HCT116 (cell line): ENCODE results near the gene TRIOBP. TPM values are rescaled to one million over a fixed set of nuclear protein-coding genes. Genes with fewer than 3 reads are reported as not detected.
A peak's percentile ranks its signal among the peaks of the same experiment; 100 is the strongest.

Experiments
- ATAC-seq: fragments of 200-7000 bp; cut with Tn5 transposase; 2 replicates; pipeline ENCODE4 v1.9.1; 2020; ENCODE audit warnings: mild to moderate bottlenecking, moderate library complexity
- BruUV-seq: library from RNA; stranded (reverse); fragments of 400-500 nt; replicated peaks from 2 replicates; lab custom pipeline; 2021; lab: Mats Ljungman, UMichigan
- CTCF ChIA-PET: fragments of 300-600 bp; sonication (Branson Sonifier 250); formaldehyde crosslinking; loops from one replicate; lab custom pipeline; 2021; ENCODE audit warnings: antibody characterized with exemption; lab: Charles Lee
- POLR2A ChIA-PET: fragments of 300-600, 350-600 bp; sonication (Branson Sonifier 250); formaldehyde crosslinking; loops from one replicate; lab custom pipeline; 2021; ENCODE audit warnings: antibody characterized with exemption; lab: Charles Lee
- RAD21 ChIA-PET, 2 experiments: fragments of 300-600 bp; sonication (Branson Sonifier 250); formaldehyde crosslinking; loops; one replicate each; lab custom pipeline; 2023; ENCODE audit warnings: low total read pairs in 2 of 2; ENCODE audit not compliant: uncharacterized antibody in 2 of 2, unreplicated experiment in 2 of 2, low non-redundant PET in 1 of 2; lab: Charles Lee
- DNase-seq: peaks from one replicate; pipeline ENCODE4 v3.0.0-alpha.2; 2010; ENCODE audit warnings: low read depth, low spot score
- H2AFZ ChIP-seq: fragments of 200-600 bp; shearing (Covaris generic), sonication (generic); 2 replicates; pipeline ENCODE4 v1.6.1; 2017; ENCODE audit warnings: low read depth, mixed run types, mixed read lengths, antibody characterized with exemption, low read length; ENCODE audit not compliant: poor library complexity, severe bottlenecking
- H3K27ac ChIP-seq: 2 replicates; pipeline ENCODE4 v1.5.1; 2012; ENCODE audit warnings: low read depth, low read length
- H3K27me3 ChIP-seq: fragments of 200-600 bp; sonication (generic); 2 replicates; pipeline ENCODE4 v1.6.1; 2016; ENCODE audit warnings: mixed run types, low read length, mixed read lengths; ENCODE audit not compliant: insufficient read depth
- H3K36me3 ChIP-seq, 2 experiments: fragments of 200-500 bp in 1 of 2; fragments of 200-600 bp in 1 of 2; sonication (Bioruptor generic) in 1 of 2; sonication (generic) in 1 of 2; 2 replicates each; pipeline versions ENCODE4 v1.5.1 to v1.6.1; 2014 to 2016; ENCODE audit warnings: low read length in 2 of 2, inconsistent platforms in 1 of 2, mixed read lengths in 1 of 2, mixed run types in 1 of 2; ENCODE audit not compliant: insufficient read depth in 2 of 2, control insufficient read depth in 1 of 2
- H3K4me1 ChIP-seq, 2 experiments: fragments of 200-600 bp in 1 of 2; sonication (generic) in 1 of 2; 2 replicates each; pipeline versions ENCODE4 v1.5.1 to v1.6.1; 2012 to 2017; ENCODE audit warnings: low read length in 2 of 2, inconsistent platforms in 1 of 2, mild to moderate bottlenecking in 1 of 2, mixed read lengths in 1 of 2, mixed run types in 1 of 2, moderate library complexity in 1 of 2; ENCODE audit not compliant: insufficient read depth in 2 of 2, control insufficient read depth in 1 of 2
- H3K4me2 ChIP-seq: fragments of 200-600 bp; sonication (generic); 2 replicates; pipeline ENCODE4 v1.6.1; 2017; ENCODE audit warnings: mixed run types, low read length, mixed read lengths
- H3K4me3 ChIP-seq, 2 experiments: fragments of 200-600 bp in 1 of 2; sonication (generic) in 1 of 2; replicated peaks in 1 of 2; 2 replicates each; pipeline ENCODE4 v1.5.1; 2011 to 2016; ENCODE audit warnings: low read length in 2 of 2, control low read depth in 1 of 2, low read depth in 1 of 2, mild to moderate bottlenecking in 1 of 2, mixed read lengths in 1 of 2, mixed run types in 1 of 2
- H3K79me2 ChIP-seq: fragments of 200-600 bp; sonication (generic); 2 replicates; pipeline ENCODE4 v1.6.1; 2017; ENCODE audit warnings: mild to moderate bottlenecking, mixed run types, low read length, moderate library complexity, mixed read lengths; ENCODE audit not compliant: insufficient read depth
- H3K9ac ChIP-seq: fragments of 200-600 bp; sonication (generic); 2 replicates; pipeline ENCODE4 v1.6.1; 2016; ENCODE audit warnings: low read length, mixed read lengths
- H3K9me2 ChIP-seq: fragments of 200-600 bp; sonication (generic), shearing (Covaris generic); 2 replicates; pipeline ENCODE4 v1.6.1; 2017; ENCODE audit warnings: mixed run types, mild to moderate bottlenecking, moderate library complexity; ENCODE audit not compliant: insufficient read depth
- H3K9me3 ChIP-seq, 2 experiments: fragments of 200-500 bp in 1 of 2; fragments of 200-600 bp in 1 of 2; sonication (Bioruptor generic) in 1 of 2; sonication (generic) in 1 of 2; 2 replicates each; pipeline ENCODE4 v1.6.1; 2014 to 2017; ENCODE audit warnings: low read length in 2 of 2, mixed read lengths in 2 of 2, inconsistent platforms in 1 of 2, low read depth in 1 of 2, mild to moderate bottlenecking in 1 of 2, mixed run types in 1 of 2, moderate library complexity in 1 of 2; ENCODE audit not compliant: control insufficient read depth in 1 of 2, insufficient read depth in 1 of 2
- H4K20me1 ChIP-seq: fragments of 200-600 bp; sonication (generic), shearing (Covaris generic); 2 replicates; pipeline ENCODE4 v1.6.1; 2017; ENCODE audit warnings: mixed run types, mild to moderate bottlenecking, moderate library complexity; ENCODE audit not compliant: insufficient read depth
- CTCF ChIP-seq, 3 experiments: fragments of 200-600 bp in 1 of 3; sonication (generic) in 1 of 3; IDR thresholded peaks in 2 of 3; conservative IDR thresholded peaks in 1 of 3; 2 replicates each; pipeline ENCODE4 v1.5.1; 2012 to 2017; ENCODE audit warnings: low read depth in 2 of 3, low read length in 2 of 3, antibody characterized with exemption in 1 of 3, borderline replicate concordance in 1 of 3, control low read depth in 1 of 3, mild to moderate bottlenecking in 1 of 3, mixed read lengths in 1 of 3, mixed run types in 1 of 3, moderate library complexity in 1 of 3; ENCODE audit not compliant: insufficient read depth in 1 of 3
- EZH2phosphoT487 ChIP-seq: fragments of 200-600 bp; IDR thresholded peaks from 2 replicates; pipeline ENCODE4 v1.6.1; 2018; ENCODE audit warnings: antibody characterized with exemption, borderline replicate concordance
- FOSL1 ChIP-seq: IDR thresholded peaks from 2 replicates; pipeline ENCODE4 v1.6.1; 2012; ENCODE audit warnings: low read depth
- RAD21 ChIP-seq: IDR thresholded peaks from 2 replicates; pipeline ENCODE4 v1.6.1; 2012; ENCODE audit warnings: low read depth, mild to moderate bottlenecking
- ZBTB33 ChIP-seq: IDR thresholded peaks from 2 replicates; pipeline ENCODE4 v1.6.1; 2011; ENCODE audit warnings: mild to moderate bottlenecking, low read length, moderate library complexity; ENCODE audit not compliant: insufficient replicate concordance; ENCODE audit errors: extremely low read depth
- ZFX ChIP-seq: fragments of 450-650 bp; IDR thresholded peaks from 2 replicates; pipeline ENCODE4 v1.6.1; 2017
- intact Hi-C: fragments of 100-400 bp; cut with micrococcal nuclease; formaldehyde crosslinking; loops from 2 replicates; pipeline ENCODE4 v1.10.0; 2022
- total RNA-seq: library from RNA; stranded (reverse); gene quantifications from one replicate; pipeline ENCODE4 v1.2.1, GENCODE V29; 2021; ENCODE audit not compliant: unreplicated experiment

Gene TRIOBP
- total RNA-seq, 1 experiment from 2014 or later: 244 TPM

GRCh38 chr22:37731804-37732471 is 35.1 kb downstream of the TRIOBP start:
- TF ChIP-seq CTCF (IDR thresholded peaks at IDR 0.05 in 2 of 3, conservative IDR thresholded peaks at IDR 0.05 in 1 of 3; ENCODE audit: borderline replicate concordance in 1 of 3, insufficient read depth in 1 of 3, low read depth in 2 of 3, low read length in 2 of 3): peak in 2 of 3 experiments; percentile 20 to 21; a peak in 2 of 6 replicates
- TF ChIP-seq FOSL1: no peak
- TF ChIP-seq ZBTB33: no peak
- no peak for TF ChIP-seq EZH2phosphoT487
- TF ChIP-seq ZFX: 0 out of 2 replicates have a peak, but pooled peaks have one; percentile 29
- 0 out of 2 replicates have a peak, but pooled peaks have one; percentile 10 for TF ChIP-seq RAD21
- ChIA-PET POLR2A (interaction anchor here (0.7 kb wide), 1 partner anchor 13 kb away, joined by 3 read pairs; no protein-coding TSS in a partner anchor), CTCF (interaction anchor here (0.8 to 1.6 kb wide), 2 partner anchors 9 to 88 kb away, joined by 3 to 4 read pairs; no protein-coding TSS in a partner anchor), RAD21 (no interaction called here)
- H3K27ac ChIP-seq: no peak overlapping the region; the same call in 1 of the 2 replicates
- ATAC-seq: peak; percentile 58; the same call in 1 of the 2 replicates
- BruUV-seq: no TSS peak
- H4K20me1 ChIP-seq: no peaks in the 10 kb centered on the region
- no peaks in the 10 kb centered on the region for H3K27me3 ChIP-seq
- H3K9me2 ChIP-seq: no peaks in the 10 kb centered on the region
- no peak overlapping the region for H2AFZ ChIP-seq
- H3K4me1 ChIP-seq: peaks cover 29 to 43% of the 10 kb centered on the region in 2 experiments
- no peaks in the 10 kb centered on the region for H3K79me2 ChIP-seq
- no peaks in the 10 kb centered on the region for H3K36me3 ChIP-seq
- intact Hi-C loops: no loop called here
- peak overlapping the region; percentile 37 for H3K4me2 ChIP-seq
- no peaks in the 10 kb centered on the region for H3K9me3 ChIP-seq
- H3K9ac ChIP-seq: peak overlapping the region; percentile 12; the same call in 1 of the 2 replicates
- no peak for DNase-seq
- no peak overlapping the region for H3K4me3 ChIP-seq
